Stimulated activated CD8-positive, alpha-beta memory T cell treated with anti-CD3 and anti-CD28 coated beads, Interleukin-7, amount 100 ng/mL, for 48 hours (primary cell): Measurements from ENCODE around the gene ZNF543.
"Not testable (repeated sequence)": the region's sequence is repeated elsewhere in the genome, so short reads cannot be mapped to it uniquely, and the experiment has no call there.

ENCODE experiments used
- DNase-seq, 2 donors: peaks; one replicate each; pipeline ENCODE4 v3.0.0-alpha.2; 2020; ENCODE audit warnings: low read depth in 1 of 2; ENCODE audit errors: extremely low read depth in 1 of 2

ZNF543 gene

GRCh38 chr19:57319869-57320179, 448 bp upstream of the ZNF543 start:
- DNase-seq: no peak

GRCh38 chr19:57321116-57321515, 844 bp downstream of the ZNF543 start:
- DNase-seq: no peak

- DNase-seq: no peak
Measured at GRCh38 chr19:57321751-57322150, 1.5 kb downstream of the ZNF543 start.

GRCh38 chr19:57324992-57325391, 4.7 kb downstream of the ZNF543 start:
- no peak for DNase-seq

DNA sequence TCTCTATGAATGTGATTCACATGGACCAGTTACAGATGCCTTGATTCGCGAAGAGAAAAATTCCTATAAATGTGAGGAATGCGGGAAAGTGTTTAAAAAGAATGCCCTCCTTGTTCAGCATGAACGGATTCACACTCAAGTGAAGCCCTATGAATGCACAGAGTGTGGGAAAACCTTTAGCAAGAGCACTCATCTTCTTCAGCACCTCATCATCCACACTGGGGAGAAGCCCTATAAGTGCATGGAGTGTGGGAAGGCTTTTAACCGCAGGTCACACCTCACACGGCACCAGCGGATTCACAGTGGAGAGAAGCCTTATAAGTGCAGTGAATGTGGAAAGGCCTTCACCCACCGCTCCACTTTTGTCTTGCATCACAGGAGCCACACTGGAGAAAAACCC, 7.7 kb downstream of the ZNF543 start:
- DNase-seq: no peak

GRCh38 chr19:57334191-57334590, 13.9 kb downstream of the ZNF543 start:
- no peak for DNase-seq

GRCh38 chr19:57338877-57339276, 18.6 kb downstream of the ZNF543 start:
- no peak for DNase-seq

GRCh38 chr19:57342582-57342981, 22.3 kb downstream of the ZNF543 start:
- DNase-seq: no peak

DNA sequence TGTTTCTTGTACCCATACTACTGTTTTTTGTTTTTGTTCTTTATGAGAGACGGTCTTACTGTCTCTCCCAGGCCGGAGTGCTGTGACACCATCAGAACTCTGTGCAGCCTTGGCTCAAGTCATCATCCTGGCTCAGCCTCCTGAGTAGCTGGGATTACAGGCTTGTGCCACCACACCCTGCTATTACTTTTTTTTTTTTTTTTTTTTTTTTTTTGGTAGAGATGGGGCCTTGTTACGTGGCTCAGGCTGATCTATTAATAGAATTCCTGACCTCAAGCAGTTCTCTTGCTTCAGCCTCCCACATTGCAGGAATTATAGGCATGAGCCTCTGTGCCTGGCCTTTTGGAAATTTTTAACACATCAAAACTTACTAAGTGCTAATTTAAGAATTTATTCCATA, 27.9 kb downstream of the ZNF543 start:
- DNase-seq: no peak

- DNase-seq: peak; percentile 68 to 81
Measured at GRCh38 chr19:57350877-57351805, 30.9 kb downstream of the ZNF543 start, which contains the start of gene ZNF304. ZNF304 (plus strand) TSS chr19:57351271; CDS start chr19:57351665, 394 bp downstream.

- no peak for DNase-seq
Measured at GRCh38 chr19:57351867-57352266, 31.6 kb downstream of the ZNF543 start.

GRCh38 chr19:57355916-57356315, 35.6 kb downstream of the ZNF543 start:
- DNase-seq: no peak

DNA sequence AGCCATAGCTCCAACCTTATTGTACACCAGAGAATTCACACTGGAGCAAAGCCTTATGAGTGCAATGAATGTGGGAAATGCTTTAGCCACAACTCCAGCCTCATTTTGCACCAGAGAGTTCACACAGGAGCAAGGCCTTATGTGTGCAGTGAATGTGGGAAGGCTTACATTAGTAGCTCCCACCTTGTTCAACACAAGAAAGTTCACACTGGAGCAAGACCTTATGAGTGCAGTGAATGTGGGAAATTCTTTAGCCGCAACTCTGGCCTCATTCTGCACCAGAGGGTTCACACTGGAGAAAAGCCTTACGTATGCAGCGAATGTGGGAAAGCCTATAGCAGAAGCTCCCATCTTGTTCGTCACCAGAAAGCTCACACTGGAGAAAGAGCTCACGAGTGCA, 37.1 kb downstream of the ZNF543 start:
- DNase-seq: no peak

DNA sequence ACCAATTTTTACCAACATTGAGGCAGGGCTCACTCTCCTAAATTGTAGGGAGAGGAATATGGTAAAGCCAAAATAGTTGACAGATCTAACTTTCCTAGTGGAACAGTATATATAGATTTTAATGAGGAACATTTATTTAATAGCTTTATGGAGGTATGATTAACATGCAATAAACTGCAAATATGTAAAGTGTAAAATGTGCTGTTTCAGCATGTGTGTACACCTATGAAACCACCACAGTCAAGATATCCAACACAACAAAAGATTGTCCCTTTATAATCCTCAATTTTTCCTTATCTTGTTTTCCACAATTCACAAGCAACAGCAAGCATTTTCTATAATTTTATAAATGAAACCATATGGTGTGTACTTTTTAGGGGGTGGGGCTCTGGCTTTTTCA, 39.0 kb downstream of the ZNF543 start:
- DNase-seq: no peak

DNA sequence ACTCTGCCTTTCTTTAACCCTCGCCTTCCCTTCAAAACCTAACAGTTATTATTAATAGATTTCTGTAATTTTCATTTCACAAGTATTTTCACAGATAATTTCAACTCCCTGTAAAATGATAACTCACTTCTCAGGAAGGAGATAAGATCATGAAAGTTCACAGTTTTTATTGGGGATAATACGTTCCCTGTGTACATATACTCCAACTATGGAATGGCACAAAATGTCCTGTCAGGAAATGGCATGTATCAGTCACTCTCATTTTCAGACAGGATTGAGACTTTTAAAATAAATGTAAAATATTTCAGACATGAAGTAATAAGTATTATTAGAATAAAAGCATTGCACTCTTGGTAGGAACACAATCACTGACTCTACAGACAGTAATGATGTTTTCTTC, 42.1 kb downstream of the ZNF543 start:
- no peak for DNase-seq

DNA sequence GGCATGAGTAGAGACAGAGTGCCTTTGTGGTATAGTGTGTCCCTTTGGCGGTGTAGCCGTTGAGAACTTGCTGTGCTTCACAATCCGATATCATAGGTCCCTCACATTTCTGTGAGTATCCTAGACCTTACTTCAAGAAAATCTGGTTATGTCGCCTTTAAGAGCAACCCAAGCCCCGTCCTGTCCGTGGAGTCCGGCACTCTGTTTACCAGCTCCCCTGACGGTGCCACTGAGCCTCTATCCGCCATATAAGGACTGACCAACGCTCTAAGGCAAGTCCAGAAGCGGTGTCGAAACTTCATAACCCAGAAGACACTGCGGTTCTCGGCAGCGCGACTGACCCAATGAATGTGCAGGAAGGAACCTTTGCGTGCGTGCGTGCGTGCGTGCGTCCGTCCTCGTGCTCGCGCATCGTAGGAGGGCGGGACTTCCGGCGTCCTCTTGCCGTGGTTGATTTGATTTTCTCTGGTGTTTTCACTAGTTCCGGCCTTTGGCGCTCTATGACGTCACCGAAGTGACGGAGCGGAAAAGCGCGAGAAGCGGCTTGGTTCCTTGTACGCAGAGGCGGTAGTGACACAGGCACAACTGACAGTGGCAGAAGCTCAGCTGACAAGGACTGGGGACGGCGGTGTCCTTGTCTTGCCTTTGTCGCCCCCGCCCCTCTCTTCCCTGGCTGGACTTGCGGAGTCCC, 42.9 kb downstream of the ZNF543 start, which contains the start of the genes TRAPPC2B and ZNF547:
Gene TRAPPC2B, plus strand, starts transcription at position 555 of the 691 bp plus-strand sequence. CDS start 1,283 bp downstream, outside the sequence.
Gene ZNF547, plus strand, starts transcription at position 555 of the 691 bp plus-strand sequence. CDS start 5,005 bp downstream, outside the sequence.
- peak; percentile 94 to 96 for DNase-seq

DNA sequence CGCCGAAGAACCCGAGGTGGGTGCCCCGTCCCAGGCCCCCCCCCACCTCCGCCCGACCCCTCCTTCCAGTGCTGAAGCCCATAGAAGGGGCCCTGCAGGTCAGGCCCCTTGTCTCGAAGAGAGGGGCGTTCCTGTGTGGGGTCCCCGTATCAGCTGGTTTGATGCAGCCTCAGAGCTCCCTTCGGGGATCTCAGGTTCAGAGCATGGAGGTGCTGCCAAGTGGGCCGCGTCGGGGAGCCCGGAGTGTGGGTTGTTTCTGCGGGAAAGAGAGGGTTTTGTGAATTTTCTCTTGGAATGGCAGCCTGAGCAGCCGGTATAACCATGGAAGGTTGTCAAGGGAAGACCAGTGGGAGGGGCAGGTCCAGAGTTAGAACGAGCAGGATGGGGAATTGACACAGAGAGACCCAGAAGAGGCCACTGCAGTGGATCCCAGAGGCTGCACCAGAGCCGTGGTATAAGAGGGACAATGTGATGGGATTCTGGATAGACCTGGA, 43.5 kb downstream of the ZNF543 start:
- DNase-seq: no peak

- DNase-seq: no peak
Measured at GRCh38 chr19:57366776-57367175, 46.5 kb downstream of the ZNF543 start.

DNA sequence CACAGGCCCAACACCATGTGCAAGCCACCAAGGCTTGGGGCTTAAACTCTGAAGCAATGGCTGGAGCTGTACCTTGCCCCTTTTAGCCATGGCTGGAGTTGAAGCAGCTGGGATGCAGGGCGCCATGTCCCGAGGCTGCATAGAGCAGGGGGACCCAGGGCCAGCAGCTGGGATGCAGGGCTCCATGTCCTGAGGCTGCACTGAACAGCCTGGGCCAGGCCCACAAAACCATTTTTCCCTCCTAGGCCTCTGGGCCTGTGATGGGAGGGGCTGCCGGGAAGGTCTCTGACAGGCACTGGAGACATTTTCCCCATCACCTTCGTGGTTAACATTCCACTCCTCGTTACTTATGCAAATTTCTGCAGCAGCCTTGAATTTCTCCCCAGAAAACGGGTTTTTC, 53.9 kb downstream of the ZNF543 start:
- no peak for DNase-seq

DNA sequence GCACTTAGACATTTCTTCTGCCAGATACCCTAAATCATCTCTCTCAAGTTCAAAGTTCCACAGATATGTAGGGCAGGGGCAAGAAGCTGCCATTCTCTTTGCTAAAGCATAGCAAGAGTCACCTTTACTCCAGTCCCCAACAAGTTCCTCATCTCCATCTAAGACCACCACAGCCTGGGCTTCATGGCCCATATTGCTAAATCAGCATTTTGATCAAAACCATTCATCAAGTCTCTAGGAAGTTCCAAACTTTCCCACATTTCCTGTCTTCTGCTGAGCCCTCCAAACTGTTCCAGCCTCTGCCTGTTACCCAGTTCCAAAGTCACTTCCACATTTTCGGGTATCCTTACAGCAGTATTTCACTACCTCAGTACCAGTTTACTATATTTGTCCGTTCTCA, 54.4 kb downstream of the ZNF543 start:
- DNase-seq: not testable (repeated sequence)

GRCh38 chr19:57376151-57376550, 55.9 kb downstream of the ZNF543 start:
- no peak for DNase-seq
